NT2/D1 (cell line): Measurements from ENCODE around the gene PEX26.

Experiments used
- YY1 ChIP-seq: IDR thresholded peaks from 2 replicates; pipeline ENCODE4 v1.6.1; 2011; ENCODE audit not compliant: insufficient read length, insufficient read depth
- ZNF274 ChIP-seq: IDR thresholded peaks from 2 replicates; pipeline ENCODE4 v1.6.1; 2011; ENCODE audit warnings: mild to moderate bottlenecking, low read depth, low read length

- TF ChIP-seq ZNF274, result no peak
- no peak for TF ChIP-seq YY1
Measured at GRCh38 chr22:18148293-18148965, 70.6 kb downstream of the PEX26 start.
